NK-92 (cell line): ENCODE data around the gene TGFBR3.

ENCODE experiments used
- DNase-seq: peaks from one replicate; lab custom pipeline; 2025; ENCODE audit not compliant: unreplicated experiment; lab: John Stamatoyannopoulos, UW

Gene TGFBR3

GRCh38 chr1:91783423-91784170 is 102.4 kb downstream of the TGFBR3 start:
- no peak for DNase-seq

- no peak for DNase-seq
Observed at GRCh38 chr1:91781901-91782622, 103.9 kb downstream of the TGFBR3 start.

GRCh38 chr1:91781371-91781825 is 104.6 kb downstream of the TGFBR3 start:
- DNase-seq: no peak

- DNase-seq: no peak
Observed at GRCh38 chr1:91779548-91780021, 106.4 kb downstream of the TGFBR3 start.

- no peak for DNase-seq
Observed at GRCh38 chr1:91778964-91779363, 107.0 kb downstream of the TGFBR3 start.

GRCh38 chr1:91777630-91778300 is 108.2 kb downstream of the TGFBR3 start:
- DNase-seq: no peak

- no peak for DNase-seq
Observed at GRCh38 chr1:91777196-91777595, 108.8 kb downstream of the TGFBR3 start.

- no peak for DNase-seq
Observed at GRCh38 chr1:91776068-91776794, 109.7 kb downstream of the TGFBR3 start.

GRCh38 chr1:91775227-91775626 is 110.7 kb downstream of the TGFBR3 start:
- DNase-seq: no peak

GRCh38 chr1:91774520-91775203 is 111.3 kb downstream of the TGFBR3 start:
- DNase-seq: no peak

GRCh38 chr1:91771717-91772116 is 114.2 kb downstream of the TGFBR3 start:
- DNase-seq: no peak

GRCh38 chr1:91770667-91771268 is 115.2 kb downstream of the TGFBR3 start:
- no peak for DNase-seq

GRCh38 chr1:91769742-91770141 is 116.2 kb downstream of the TGFBR3 start:
- DNase-seq: no peak

- DNase-seq: no peak
Observed at GRCh38 chr1:91768786-91769725, 116.9 kb downstream of the TGFBR3 start.

- DNase-seq: no peak
Observed at GRCh38 chr1:91768120-91768519, 117.8 kb downstream of the TGFBR3 start.

GRCh38 chr1:91766883-91767282 is 119.1 kb downstream of the TGFBR3 start:
- no peak for DNase-seq

- DNase-seq: no peak
Observed at GRCh38 chr1:91765880-91766443, 120.0 kb downstream of the TGFBR3 start.

GRCh38 chr1:91765293-91765692 is 120.7 kb downstream of the TGFBR3 start:
- no peak for DNase-seq
